HepG2 (cell line): ENCODE data around the gene MADCAM1. TPM values are rescaled to one million over a fixed set of nuclear protein-coding genes. Genes with fewer than 3 reads are reported as not detected.
A peak's percentile ranks its signal among the peaks of the same experiment; 100 is the strongest.

Source experiments
- BRF2 ChIP-seq: sonication (generic); formaldehyde crosslinking; IDR thresholded peaks from 2 replicates; pipeline ENCODE4 v1.8.1; 2022; ENCODE audit warnings: mild to moderate bottlenecking, missing genetic modification reagents
- FOXK1 ChIP-seq: sonication (generic); formaldehyde crosslinking; IDR thresholded peaks from 2 replicates; pipeline ENCODE4 v1.4.0; 2020; ENCODE audit warnings: low read depth, missing genetic modification reagents, borderline replicate concordance
- HES4 ChIP-seq: sonication (generic); formaldehyde crosslinking; IDR thresholded peaks from 2 replicates; pipeline ENCODE4 v1.9.0; 2021; ENCODE audit warnings: mild to moderate bottlenecking, missing genetic modification reagents, borderline replicate concordance
- IKZF1 ChIP-seq: fragments of 450-650 bp; IDR thresholded peaks from 2 replicates; pipeline ENCODE4 v1.7.1; 2016
- NFE2L1 ChIP-seq: sonication (generic); formaldehyde crosslinking; IDR thresholded peaks from 2 replicates; pipeline ENCODE4 v1.4.0; 2020; ENCODE audit warnings: missing genetic modification reagents, mild to moderate bottlenecking, borderline replicate concordance
- POLR2A ChIP-seq, 2 experiments: IDR thresholded peaks; 2 replicates each; pipeline ENCODE4 v1.6.1; 2011; ENCODE audit warnings: low read depth in 2 of 2, low read length in 2 of 2, mild to moderate bottlenecking in 1 of 2, moderate library complexity in 1 of 2; ENCODE audit not compliant: insufficient read depth in 1 of 2
- RARA ChIP-seq: IDR thresholded peaks from 2 replicates; pipeline ENCODE4 v1.6.1; 2016; ENCODE audit warnings: missing genetic modification reagents, missing compliant biosample characterization
- RBM39 ChIP-seq: fragments of 200-400 bp; formaldehyde crosslinking; IDR thresholded peaks from one replicate; pipeline ENCODE4 v1.6.1; 2018; ENCODE audit warnings: antibody characterized with exemption, mild to moderate bottlenecking, low read depth, low read length; ENCODE audit not compliant: poor library complexity, severe bottlenecking
- TFAP4 ChIP-seq: sonication (generic); IDR thresholded peaks from 2 replicates; pipeline ENCODE4 v1.6.1; 2016; ENCODE audit warnings: low read depth, borderline replicate concordance
- ZBTB2 ChIP-seq: sonication (generic); formaldehyde crosslinking; IDR thresholded peaks from 2 replicates; pipeline ENCODE4 v1.8.0; 2022; ENCODE audit warnings: low read depth, missing genetic modification reagents
- ZBTB8A ChIP-seq: sonication (generic); formaldehyde crosslinking; IDR thresholded peaks from 2 replicates; pipeline ENCODE4 v1.4.0; 2020; ENCODE audit warnings: mild to moderate bottlenecking, low read depth, missing genetic modification reagents, borderline replicate concordance
- ZMYM2 ChIP-seq: sonication (generic); formaldehyde crosslinking; IDR thresholded peaks from 2 replicates; pipeline ENCODE4 v1.8.0; 2022; ENCODE audit warnings: mild to moderate bottlenecking, missing genetic modification reagents
- ZNF121 ChIP-seq: sonication (generic); formaldehyde crosslinking; IDR thresholded peaks from 2 replicates; pipeline ENCODE4 v1.5.0; 2020; ENCODE audit warnings: mild to moderate bottlenecking, missing genetic modification reagents
- ZNF160 ChIP-seq: sonication (generic); formaldehyde crosslinking; IDR thresholded peaks from 2 replicates; pipeline ENCODE4 v1.8.0; 2022; ENCODE audit warnings: mild to moderate bottlenecking, inconsistent platforms, missing genetic modification reagents
- ZNF20 ChIP-seq: sonication (generic); formaldehyde crosslinking; IDR thresholded peaks from 2 replicates; pipeline ENCODE4 v1.4.0; 2020; ENCODE audit warnings: mild to moderate bottlenecking, moderate library complexity, missing genetic modification reagents
- ZNF260 ChIP-seq: sonication (generic); formaldehyde crosslinking; IDR thresholded peaks from 2 replicates; pipeline ENCODE4 v1.4.0; 2020; ENCODE audit warnings: missing genetic modification reagents, low read depth, mild to moderate bottlenecking, borderline replicate concordance
- ZNF263 ChIP-seq: sonication (generic); formaldehyde crosslinking; IDR thresholded peaks from 2 replicates; pipeline ENCODE4 v1.4.0; 2020; ENCODE audit warnings: missing genetic modification reagents
- ZNF639 ChIP-seq: conservative IDR thresholded peaks from 2 replicates; pipeline ENCODE4 v1.6.1; 2018; ENCODE audit warnings: missing genetic modification reagents
- ZNF710 ChIP-seq: sonication (generic); formaldehyde crosslinking; IDR thresholded peaks from 2 replicates; pipeline ENCODE4 v1.5.0; 2020; ENCODE audit warnings: mild to moderate bottlenecking, missing genetic modification reagents, borderline replicate concordance
- ZSCAN9 ChIP-seq: IDR thresholded peaks from 2 replicates; pipeline ENCODE4 v1.6.1; 2016; ENCODE audit warnings: borderline replicate concordance
- polyA plus RNA-seq, 8 experiments: library from polyadenylated mRNA; depleted of rRNA in 3 of 8; stranded (reverse) in 7 of 8; unstranded in 1 of 8; fragments of >200 nt; fragmentation: Illumina TruSeq in 4 of 8; extraction: Trizol in 4 of 8; gene quantifications; 2 replicates each; pipeline versions ENCODE4 v1.2.1 to v1.2.3, GENCODE V29; 2011 to 2016; ENCODE audit warnings: low read depth in 4 of 8, missing spikeins in 1 of 8, mixed read lengths in 1 of 8; ENCODE audit not compliant: insufficient read depth in 1 of 8
- total RNA-seq, 5 experiments: library from RNA; depleted of rRNA; stranded (reverse); fragments of >200 nt; fragmentation: Illumina TruSeq; extraction: Trizol; gene quantifications; 2 replicates each; pipeline ENCODE4 v1.2.3, GENCODE V29; 2016; ENCODE audit warnings: low read depth in 1 of 5

Gene MADCAM1
- total and polyA plus RNA-seq, 2 of the 13 experiments (the other 11 are each of a cell fraction or from before 2014, with no cell fraction given) = 0.29 to 0.33 TPM

GRCh38 chr19:532561-533363, 36.5 kb downstream of the MADCAM1 start (continued):
- TF ChIP-seq ZNF260 (no peak), ZSCAN9 (CRISPR knock-in tag) (peak; percentile 60), POLR2A (IDR thresholded peaks at IDR 0.05; ENCODE audit: insufficient read depth in 1 of 2, low read depth in 2 of 2, low read length in 2 of 2) (0 out of 4 replicates have a peak, but pooled peaks of 1 of the 2 experiments have one; percentile 11), HES4 (no peak), RARA (CRISPR knock-in tag) (peak; percentile 61), ZNF20 (CRISPR knock-in tag) (peak; percentile 39; the same call in 1 of the 2 replicates), FOXK1 (CRISPR knock-in tag) (no peak), ZBTB8A (no peak), ZMYM2 (CRISPR knock-in tag) (no peak), BRF2 (CRISPR knock-in tag) (no peak), TFAP4 (peak; percentile 56; the same call in 1 of the 2 replicates), IKZF1 (no peak), ZNF160 (CRISPR knock-in tag) (0 out of 2 replicates have a peak, but pooled peaks have one; percentile 45), ZNF710 (CRISPR knock-in tag) (no peak), ZBTB2 (CRISPR knock-in tag) (no peak), ZNF121 (peak; percentile 61), ZNF639 (CRISPR knock-in tag) (no peak), NFE2L1 (no peak), ZNF263 (CRISPR knock-in tag) (no peak), RBM39 (peak; percentile 38)
